IPS DF 4.7 (cell line): ENCODE data around the gene MRPS23.
A peak's percentile ranks its signal among the peaks of the same experiment; 100 is the strongest.

Experiments
- DNase-seq: peaks from one replicate; pipeline ENCODE4 v3.0.0-alpha.2; 2013; ENCODE audit warnings: low spot score; ENCODE audit errors: extremely low read depth

MRPS23 gene

DNA sequence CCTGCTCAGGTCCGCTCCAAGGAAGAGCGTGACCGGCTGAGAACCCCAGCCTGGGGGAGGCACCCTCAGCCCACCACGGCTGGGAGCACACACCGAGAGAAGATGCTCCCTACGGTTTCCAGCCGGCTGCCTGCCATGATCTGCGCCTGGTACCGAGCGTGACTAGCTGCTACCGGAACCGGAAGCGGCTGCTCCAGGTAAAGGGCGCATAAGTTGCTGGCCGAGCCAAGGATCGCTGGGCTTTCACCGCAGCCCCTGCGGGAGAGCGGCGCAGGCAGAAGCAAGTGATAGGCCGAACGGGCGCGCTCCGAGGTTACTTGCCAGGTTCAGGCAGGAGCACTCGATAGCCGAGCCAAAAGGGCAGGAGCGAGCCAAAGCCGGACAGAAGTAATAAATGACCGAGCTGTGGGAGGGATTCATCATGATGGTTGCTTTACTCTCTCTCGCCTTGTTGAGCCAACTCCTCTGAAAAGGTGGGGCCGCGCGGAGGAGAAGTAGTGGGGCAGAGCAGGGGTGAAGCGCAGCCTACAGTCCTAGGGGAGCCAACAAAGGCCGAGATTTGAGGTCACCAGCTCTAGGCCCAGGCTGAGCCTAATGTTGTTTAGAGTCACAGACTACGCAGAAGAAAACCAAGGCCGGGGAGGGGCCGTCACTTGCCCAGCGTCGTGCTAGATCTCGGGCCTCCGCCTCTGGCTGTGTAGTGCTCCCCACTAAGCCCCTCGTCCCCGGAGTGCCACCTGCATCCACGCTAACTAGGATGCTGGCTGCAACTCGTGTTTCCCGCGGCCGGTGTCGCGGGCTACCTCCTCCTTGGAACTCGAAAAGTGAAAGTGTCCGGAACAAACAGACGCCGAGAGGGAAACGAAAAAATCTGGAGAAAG lies at the start of gene MRPS23:
Gene MRPS23 (minus strand): TSS at position 171 of the 881 bp plus-strand sequence. CDS start 34 bp downstream, at position 137.
- peak; percentile 94 for DNase-seq

DNA sequence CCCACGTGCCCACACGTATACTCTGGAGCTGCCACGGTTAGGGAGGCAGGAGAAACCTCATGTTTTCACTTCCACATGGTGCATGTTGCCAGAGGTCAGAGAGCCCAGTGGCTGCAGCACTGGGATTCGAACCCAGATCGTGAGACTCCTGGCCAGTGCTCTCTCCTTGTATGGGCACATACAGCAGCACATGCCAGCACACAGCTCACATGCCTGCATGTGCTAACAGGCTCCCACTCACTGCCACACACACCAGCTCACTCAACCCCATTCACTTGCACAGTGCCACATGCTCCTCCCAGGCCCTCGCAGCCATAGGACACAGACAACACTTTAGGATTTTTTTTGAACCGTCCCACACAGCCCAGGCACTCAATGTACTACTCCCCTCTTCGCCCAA lies 49.5 kb upstream of the MRPS23 start:
- DNase-seq = no peak

DNA sequence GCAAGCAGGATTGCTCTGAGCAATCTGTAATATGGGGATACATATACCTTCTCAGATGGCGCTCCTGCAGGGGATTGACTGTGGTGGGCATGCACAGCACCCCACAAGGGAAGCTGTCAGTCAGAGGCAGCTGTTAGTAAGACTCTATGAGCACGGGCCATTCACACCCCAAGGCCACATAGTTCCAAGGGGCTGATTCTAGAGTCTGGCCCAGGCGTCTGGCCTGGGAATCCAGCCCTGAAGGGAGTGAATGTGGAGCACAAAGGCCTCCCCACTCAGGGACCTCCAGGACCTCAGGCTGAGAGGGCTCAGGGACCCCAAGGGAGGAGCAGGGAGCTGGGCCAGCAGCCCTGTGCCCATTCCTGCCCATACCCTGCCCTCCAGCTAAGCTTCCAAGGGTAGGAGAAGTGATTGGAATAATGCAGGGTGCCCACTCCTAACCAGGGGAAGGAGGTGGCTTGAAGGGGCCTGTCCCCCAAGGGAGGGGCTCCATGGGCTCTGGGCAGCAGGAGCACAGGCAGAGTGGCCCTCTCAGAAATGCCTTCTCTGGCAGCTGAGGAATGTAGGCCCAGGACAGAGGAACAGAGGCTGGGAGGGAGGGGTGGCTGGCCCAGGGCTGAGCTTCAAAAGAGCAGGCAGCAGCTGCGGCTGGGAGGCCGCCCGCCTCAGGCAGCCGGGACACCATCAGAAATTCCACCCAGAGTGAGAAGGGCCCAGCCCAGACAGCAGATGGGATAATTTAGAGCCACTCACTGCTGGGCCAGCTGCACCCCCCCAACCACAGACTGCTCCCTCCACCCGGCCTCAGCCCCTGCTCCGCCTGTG lies 48.9 kb upstream of the MRPS23 start:
- no peak for DNase-seq

DNA sequence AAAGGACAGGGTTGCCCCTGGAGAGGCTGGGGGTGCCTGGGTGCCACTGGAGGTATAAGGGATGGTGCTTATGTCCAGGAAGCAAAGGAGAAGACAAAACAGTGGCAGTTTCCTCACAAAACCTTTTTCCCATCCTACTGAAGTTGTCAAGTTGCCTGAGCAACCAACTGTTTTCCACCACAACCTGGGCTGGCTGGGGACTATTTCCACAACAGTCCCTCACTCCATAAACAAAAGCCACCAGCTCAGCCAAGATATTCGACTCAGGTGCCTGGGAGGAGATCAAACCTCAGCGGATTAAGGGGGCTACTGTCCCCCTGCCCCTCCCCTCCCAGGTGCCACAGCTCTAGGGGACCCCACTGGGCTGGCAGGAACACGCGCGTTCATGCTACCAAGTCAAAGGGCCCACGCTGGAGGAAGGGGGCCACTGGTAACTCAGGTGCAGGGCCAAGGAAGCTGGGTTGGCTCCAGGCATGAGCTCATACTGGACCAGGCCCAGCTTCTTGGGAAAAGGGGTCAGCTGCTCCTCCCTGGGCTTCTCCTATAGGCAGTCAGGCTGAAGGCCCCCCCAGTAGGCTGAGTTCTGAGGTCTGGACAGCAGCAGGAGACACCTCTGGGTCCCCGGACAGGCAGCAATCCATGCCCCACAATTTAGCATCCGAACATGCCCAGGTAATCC lies 45.7 kb upstream of the MRPS23 start:
- no peak for DNase-seq

DNA sequence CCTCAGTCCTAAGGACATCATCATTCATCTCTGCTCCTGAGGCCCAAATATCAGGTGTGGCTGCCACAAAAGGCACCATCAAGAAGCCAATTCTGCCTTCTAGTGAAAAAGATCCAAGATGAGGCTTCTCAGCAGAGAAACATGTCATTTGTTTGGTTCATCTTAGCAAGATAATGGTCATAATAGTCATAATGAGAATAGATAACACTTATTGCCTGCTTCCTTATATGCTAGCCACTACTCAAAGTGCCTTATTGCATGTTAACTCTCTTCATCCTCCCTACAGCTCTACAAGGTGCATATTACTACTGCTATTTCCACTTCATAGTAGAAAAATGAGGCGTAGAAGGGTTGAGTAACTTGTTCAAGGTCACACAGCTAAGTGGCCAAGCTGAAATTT lies 45.0 kb upstream of the MRPS23 start:
- no peak for DNase-seq

DNA sequence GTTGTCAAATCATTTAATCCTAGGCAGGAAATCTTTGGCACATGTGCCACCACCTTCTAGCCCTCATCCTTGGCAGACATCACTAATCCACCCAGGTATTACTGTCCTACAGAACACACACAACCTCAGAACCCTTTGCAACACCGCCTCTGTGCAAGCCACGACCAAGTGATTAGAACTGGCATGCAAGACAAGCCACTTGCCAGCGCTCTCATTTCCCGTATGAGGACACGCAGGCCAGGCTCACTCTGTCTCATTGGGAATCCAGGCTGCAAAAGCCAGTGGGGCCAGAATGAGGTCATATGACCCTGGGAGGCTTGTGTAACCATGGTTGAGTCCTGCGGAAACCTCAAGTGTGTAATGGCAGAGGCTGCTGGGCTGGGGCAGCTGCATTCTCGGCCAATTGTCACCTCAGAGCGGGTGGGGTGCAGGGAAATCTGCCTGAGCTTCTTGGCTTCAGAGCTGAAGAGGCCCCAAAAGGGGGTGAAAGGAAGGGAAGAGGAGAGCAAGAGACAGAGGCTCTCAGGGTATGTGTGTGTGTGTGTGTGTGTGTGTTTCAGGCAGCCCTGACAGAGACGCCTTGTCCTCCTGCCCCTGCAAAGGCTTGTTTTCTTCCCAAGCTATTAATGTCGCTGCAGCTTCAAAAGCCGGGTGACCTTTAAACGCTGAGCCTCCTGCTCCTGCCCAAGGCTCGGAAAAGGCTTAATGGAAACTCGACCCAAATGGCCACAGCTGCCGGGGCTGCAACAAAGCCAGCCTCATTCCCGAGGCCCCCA lies 43.2 kb upstream of the MRPS23 start:
- no peak for DNase-seq

DNA sequence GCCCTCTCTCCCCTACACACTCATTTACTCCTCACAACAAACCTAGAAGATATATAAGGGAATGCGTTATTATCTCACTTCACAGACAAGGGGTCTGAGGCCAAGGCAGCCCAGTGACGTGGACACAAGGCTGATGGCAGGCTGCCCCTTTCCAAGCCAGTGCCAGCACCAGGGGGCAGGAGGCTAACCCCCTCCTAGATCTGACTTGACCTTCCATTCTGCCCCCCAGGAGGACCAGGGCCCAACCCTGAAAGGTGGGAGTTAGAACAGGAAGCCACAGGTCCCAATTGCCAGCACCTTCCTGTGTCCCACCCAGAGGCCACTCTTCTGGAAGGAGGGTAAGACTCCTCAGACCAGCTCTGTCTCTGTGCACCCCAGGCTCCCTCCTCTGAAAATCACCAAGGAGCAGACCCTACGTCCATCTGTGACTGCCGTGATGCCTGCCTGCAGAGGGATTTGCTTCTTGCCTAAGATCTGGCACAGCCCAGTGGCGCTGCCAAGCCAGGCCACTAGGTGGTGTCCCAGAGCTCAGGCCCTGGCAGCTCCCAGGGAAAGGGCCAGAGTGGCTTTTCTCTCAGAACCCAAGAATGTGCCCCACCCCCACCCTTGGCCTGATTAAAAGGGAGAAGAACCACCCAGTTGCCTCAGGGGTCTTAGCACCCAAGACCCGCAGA lies 42.4 kb upstream of the MRPS23 start:
- DNase-seq = no peak

DNA sequence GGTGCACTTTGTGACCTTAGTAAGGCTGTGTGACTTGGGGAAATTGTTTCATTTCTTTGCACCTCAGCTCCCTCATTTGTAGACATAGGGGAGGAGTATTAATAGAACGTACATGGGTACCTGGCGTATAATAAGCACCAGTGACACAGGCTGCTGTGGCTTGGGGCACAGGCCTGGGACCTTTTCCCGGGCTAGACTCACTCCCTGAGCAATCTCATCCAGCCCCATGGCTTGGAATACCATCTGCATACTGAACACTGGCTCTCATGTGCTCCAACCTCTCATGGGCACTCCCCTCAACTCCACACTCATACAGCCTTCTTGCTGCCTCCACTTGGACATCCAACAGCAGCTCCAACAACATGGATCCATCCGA lies 41.0 kb upstream of the MRPS23 start:
- no peak for DNase-seq

DNA sequence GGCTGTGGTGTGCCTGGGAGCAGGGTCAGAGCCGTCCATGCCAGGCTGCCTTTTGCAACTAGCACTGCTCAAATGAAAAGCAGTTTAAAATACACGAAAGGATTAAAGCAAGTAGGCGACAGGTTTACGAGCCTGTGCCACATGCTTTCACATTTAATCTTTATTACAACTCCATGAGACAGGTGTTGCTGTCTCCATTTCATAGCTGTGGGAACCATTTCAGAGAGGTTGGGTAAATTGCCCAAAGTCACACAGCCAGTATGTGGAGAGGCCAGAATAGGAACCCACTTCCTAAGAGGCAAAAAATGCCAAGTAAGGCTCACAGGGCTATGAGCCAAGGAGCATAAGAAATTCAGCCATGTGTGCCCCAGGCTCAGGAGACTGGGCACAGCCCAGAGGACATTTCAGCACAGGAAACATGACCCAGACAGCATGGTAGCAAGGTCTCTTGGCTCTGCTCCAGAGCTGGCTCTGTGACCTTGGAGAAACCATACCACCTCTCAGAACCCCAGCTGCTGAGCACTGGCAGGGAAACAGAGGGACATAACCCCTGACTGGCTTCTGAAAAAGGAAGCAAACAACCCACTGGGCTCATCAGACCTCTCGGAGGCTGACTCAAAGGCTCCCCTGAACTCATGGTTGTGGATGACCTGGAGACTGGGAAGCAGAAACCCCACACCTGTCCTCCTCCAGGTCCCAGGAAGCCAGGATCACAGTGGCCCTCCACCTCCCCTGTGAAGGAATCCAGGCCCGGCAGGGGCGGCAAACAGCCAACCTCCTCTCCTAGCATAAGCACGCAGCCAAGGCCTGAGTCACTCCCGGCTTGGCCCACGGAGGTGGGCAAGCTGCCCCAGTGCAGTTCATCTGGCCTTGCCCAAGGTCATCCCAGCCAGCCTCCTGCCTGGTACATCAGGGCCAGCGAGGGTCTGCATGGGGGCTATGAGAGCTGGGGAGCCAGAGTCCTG lies 40.3 kb upstream of the MRPS23 start:
- no peak for DNase-seq

DNA sequence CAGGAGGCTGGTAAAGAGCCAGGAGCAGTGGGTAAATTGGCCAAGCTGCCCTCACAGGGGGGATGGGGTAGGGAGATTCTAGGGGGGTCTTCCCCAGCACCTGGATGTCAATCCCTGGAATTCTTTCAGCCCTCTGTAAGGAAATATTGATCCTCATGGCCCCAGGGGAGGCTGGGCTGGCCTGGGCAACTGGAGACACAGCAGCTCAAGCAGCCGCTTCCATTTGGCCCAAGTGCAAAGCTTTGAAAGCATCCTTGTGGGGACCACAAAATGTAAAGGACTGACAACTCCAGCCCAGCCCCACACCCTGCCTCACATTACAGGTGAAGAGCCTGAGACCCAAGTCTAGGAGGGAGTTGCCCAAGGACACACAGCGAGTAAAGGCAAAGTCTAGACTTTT lies 39.4 kb upstream of the MRPS23 start:
- no peak for DNase-seq

DNA sequence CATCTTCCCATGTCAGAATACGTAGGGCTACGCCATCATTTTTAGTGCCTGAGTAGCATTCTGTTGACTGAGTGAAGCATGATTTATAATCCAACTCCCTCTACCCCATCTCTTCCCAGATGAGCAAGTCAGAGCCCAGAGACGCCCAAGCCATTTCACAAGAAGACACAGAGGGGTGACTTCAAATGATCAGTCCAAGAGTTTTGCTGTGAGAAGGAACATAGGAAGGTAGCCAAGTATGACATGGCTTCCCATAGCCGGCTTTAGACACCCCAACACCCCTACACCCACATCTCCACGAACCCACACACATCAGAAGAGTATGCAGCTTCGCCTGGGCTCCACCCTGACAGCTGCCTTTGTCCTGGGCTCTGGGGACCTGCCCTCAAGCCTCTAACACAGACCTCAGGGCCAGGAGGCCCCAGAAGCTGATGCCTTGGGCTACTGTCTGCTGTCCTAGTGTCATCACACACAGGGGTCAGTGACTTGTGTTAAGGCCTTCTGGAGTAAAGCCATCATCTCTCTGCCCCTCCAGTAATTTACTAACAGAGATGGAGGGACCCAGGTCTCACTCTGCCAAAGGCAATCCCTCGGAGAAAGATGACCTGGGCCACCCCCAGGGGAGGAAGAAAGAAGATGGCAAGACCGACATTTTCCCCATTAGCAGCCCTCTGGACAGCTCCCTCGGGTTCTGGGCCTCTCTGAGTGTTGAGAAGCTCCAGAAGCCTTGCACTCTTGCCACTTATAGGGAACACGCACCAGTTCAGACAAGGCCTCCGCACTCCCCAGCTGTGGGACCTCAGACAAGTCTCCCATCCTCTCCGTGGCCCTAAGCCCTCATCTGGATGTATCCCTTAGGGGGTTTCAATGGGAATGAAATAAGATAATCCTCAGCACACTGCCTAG lies 38.7 kb upstream of the MRPS23 start:
- DNase-seq = no peak

DNA sequence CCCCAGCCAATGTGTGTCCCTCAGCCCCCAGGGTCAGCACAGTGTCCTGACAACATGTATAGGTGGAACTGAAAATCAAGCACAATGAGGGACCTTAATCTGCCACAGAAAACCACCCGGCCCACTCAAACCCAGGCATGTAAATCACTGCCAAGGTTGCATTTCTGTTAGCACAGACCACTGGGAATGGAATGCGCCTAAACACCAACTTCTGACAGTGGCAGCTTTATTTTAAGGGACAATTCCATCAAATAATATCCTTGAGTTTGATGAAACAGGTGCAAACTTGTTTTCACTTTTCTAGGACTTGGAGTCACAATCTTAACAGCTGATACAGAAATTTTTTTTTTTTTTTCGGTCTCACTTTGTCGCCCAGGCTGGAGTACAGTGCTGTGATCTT lies 37.3 kb upstream of the MRPS23 start:
- no peak for DNase-seq

DNA sequence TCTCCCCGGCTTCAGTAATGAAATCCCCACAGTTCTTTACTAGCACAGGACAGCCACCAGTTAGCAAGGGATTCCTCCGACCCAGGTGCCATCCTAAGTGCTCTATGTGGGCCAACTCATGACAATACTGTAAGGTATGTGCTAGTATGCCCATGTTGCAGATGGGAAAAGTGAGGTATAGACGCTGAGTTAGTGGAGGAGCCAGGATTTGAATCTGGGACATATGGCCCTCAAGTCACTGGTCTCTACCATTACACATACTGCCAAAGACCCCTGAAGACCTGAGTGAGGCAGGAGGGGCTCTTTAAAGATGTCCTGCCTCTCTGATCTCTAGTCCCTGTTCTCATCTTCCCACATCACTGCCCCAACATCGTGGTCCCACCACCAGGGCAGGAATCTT lies 36.2 kb upstream of the MRPS23 start:
- DNase-seq = no peak

DNA sequence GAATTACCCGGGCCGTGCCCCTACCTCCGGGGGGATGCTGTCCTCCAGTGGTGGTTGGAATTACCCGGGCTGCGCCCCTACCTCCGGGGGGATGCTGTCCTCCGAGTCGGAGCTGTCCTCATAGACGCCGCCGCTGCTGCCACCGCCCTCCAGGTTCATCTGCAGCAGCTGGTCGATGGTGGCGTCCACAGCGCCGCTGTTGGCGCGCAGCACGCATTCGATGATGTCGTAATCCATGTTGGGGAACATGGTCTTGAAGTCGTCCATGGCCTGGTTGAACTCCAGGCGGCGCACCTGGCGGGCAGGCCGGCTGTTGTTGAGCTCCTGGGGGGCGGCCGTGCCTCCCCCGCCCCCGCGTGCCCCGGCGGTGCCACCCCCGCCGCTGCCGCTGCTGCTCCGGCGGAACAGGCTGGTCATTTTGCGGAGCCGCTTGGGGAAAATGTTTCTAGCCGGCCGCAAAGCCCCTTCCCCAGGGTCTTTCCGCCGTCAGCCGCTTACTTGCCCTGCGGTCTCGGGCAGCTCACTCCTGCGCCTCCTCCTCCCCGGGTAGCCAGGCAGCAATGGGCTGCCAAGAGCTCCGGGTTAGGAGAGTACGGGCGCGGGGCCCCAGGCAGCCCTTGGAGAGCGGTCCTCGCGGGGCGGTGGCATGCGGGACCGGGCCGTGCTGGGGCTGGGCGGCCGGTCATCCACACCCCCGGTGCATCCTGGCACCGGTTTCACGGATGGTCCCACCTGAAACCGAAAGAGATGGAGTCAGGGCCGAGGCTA lies 35.5 kb upstream of the MRPS23 start:
- DNase-seq = no peak

DNA sequence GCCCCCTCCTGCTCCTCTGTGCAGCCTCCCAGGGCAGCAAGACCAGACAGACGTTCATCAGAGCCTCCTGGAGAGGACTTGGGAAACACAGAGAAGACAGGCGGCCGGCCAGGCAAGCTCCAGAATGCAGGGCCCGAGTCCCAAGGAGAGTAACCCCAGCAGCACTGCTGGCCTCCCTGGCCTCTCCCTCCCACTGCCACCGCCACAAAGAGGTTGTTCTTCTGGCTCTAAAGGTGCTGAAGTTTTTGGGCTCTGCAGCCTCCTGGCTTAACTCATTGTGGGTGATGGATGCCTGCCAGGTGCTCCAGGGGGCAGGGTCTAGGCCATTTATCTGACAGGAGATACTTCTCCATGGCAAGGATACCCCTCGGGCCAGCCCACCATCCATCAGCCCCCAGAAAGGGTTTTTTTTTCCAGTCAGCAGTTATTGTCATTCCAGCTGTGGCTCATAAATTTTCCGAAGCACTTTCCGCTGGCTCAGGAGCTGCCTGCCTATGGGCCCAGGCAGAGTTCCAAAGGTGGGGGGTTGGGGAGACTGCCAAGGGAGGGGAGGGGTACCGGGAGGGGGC lies 32.0 kb upstream of the MRPS23 start:
- no peak for DNase-seq

DNA sequence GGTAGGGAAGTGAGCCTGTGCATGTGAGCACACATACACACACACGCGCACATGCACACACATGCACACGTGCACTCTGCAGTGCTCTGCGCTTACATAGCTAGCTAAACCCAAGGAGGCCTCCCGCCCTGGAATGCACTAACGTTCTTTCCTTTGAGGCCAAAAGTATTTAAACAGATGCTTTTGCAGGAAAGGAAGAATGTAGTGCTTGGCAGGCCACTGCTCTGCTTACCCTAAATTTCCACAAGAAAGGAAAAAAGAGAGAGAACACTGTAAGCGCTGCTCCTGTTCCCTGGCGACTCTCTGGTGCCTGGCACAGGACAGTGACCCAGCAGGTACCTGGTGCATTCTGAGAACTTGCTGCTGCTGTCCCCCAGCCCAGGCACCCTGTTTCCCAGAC lies 31.3 kb upstream of the MRPS23 start:
- no peak for DNase-seq

DNA sequence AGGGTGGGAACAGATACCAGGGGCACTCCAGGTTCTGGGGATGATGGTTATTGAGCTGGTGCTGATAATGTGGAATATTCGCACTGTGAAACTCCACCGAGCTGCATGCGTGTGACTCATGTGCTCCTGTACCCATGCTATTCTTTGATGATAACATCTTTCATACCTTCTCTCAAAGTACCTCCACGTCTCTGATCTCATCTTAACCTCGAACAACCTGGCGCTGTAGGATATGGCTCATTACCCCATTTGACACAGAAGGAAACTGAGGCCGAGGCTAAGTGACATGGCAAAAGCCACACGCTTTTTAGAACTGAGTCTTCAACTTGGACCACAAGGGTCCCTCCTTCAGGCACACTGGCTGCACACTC lies 30.2 kb upstream of the MRPS23 start:
- no peak for DNase-seq
